ENCODE measurements around the gene PACSIN3.

Gene PACSIN3

GRCh38 chr11:47191137-47191536, 4.9 kb upstream of the PACSIN3 start:
- DNase-seq: peak; percentile 27

- DNase-seq: peak; percentile 77
These were observed 3.0 kb upstream of the PACSIN3 start for GRCh38 chr11:47189100-47189834.

- no peak for DNase-seq
These were observed 2.0 kb upstream of the PACSIN3 start for GRCh38 chr11:47188259-47188658.

- no peak for DNase-seq
These were observed 1.5 kb upstream of the PACSIN3 start for GRCh38 chr11:47187723-47188122.

- DNase-seq: peak; percentile 45
These were observed 764 bp upstream of the PACSIN3 start for GRCh38 chr11:47186700-47187695.

- peak; percentile 56 for DNase-seq
These were observed 744 bp downstream of the PACSIN3 start for GRCh38 chr11:47185305-47186075.

GRCh38 chr11:47184711-47185304, 1.4 kb downstream of the PACSIN3 start:
- DNase-seq: no peak

- no peak for DNase-seq
These were observed 2.3 kb downstream of the PACSIN3 start for GRCh38 chr11:47183969-47184368.

GRCh38 chr11:47183031-47183856, 3.0 kb downstream of the PACSIN3 start:
- no peak for DNase-seq

- DNase-seq: no peak
These were observed 3.9 kb downstream of the PACSIN3 start for GRCh38 chr11:47182380-47182779.

- DNase-seq: no peak
These were observed 5.0 kb downstream of the PACSIN3 start for GRCh38 chr11:47181271-47181670.

GRCh38 chr11:47180006-47180787, 6.0 kb downstream of the PACSIN3 start:
- no peak for DNase-seq

- peak; percentile 22 for DNase-seq
These were observed 6.6 kb downstream of the PACSIN3 start for GRCh38 chr11:47179655-47179991.

- no peak for DNase-seq
These were observed 7.2 kb downstream of the PACSIN3 start for GRCh38 chr11:47178737-47179654.

- no peak for DNase-seq
These were observed 7.9 kb downstream of the PACSIN3 start for GRCh38 chr11:47178316-47178715.

GRCh38 chr11:47177846-47178245, 8.4 kb downstream of the PACSIN3 start:
- no peak for DNase-seq

GRCh38 chr11:47177229-47177845, 8.9 kb downstream of the PACSIN3 start:
- DNase-seq: peak; percentile 82

- DNase-seq: peak; percentile 96
These were observed 9.7 kb downstream of the PACSIN3 start, which contains the start of gene ARFGAP2 for GRCh38 chr11:47176328-47177228. TSS of gene ARFGAP2 (minus strand) at chr11:47176879. CDS start at chr11:47176853, 26 bp downstream.

All from fibroblast of skin of right biceps (primary cell).